Neural progenitor cell (in vitro differentiated cells): ENCODE results near the gene SERPINE1. TPM values are rescaled to one million over a fixed set of nuclear protein-coding genes. Genes with fewer than 3 reads are reported as not detected.
A peak's percentile ranks its signal among the peaks of the same experiment; 100 is the strongest.
"Not testable (repeated sequence)": the region's sequence is repeated elsewhere in the genome, so short reads cannot be mapped to it uniquely, and the experiment has no call there.

Experiments
- DNase-seq: peaks from one replicate; pipeline ENCODE4 v3.0.0-alpha.2; 2016; ENCODE audit warnings: low spot score
- H2AFZ ChIP-seq: fragments of 200-600 bp; sonication (generic); replicated peaks from 2 replicates; pipeline ENCODE4 v1.6.1; 2016; ENCODE audit warnings: antibody characterized with exemption
- H3F3A ChIP-seq: fragments of 200-600 bp; sonication (generic); 2 replicates; pipeline ENCODE4 v1.6.1; 2016; ENCODE audit warnings: antibody characterized with exemption, low read depth
- H3K27ac ChIP-seq: fragments of 200-600 bp; sonication (generic); 2 replicates; pipeline ENCODE4 v1.5.1; 2016; ENCODE audit warnings: mild to moderate bottlenecking
- H3K27me3 ChIP-seq: fragments of 200-600 bp; sonication (generic); 2 replicates; pipeline ENCODE4 v1.6.1; 2016; ENCODE audit warnings: mild to moderate bottlenecking, moderate library complexity
- H3K36me3 ChIP-seq: fragments of 200-600 bp; sonication (generic); 2 replicates; pipeline ENCODE4 v1.5.1; 2016
- H3K4me1 ChIP-seq: fragments of 200-600 bp; sonication (generic); 2 replicates; pipeline ENCODE4 v1.6.1; 2016; ENCODE audit warnings: mixed run types
- H3K4me2 ChIP-seq: fragments of 200-600 bp; sonication (generic); 2 replicates; pipeline ENCODE4 v1.6.1; 2016
- H3K4me3 ChIP-seq: fragments of 200-600 bp; sonication (generic); 2 replicates; pipeline ENCODE4 v1.5.1; 2016
- H3K79me2 ChIP-seq: fragments of 200-600 bp; sonication (generic); 2 replicates; pipeline ENCODE4 v1.6.1; 2016; ENCODE audit warnings: low read depth
- H3K9ac ChIP-seq: fragments of 200-600 bp; sonication (generic); 2 replicates; pipeline ENCODE4 v1.6.1; 2016
- H3K9me3 ChIP-seq: fragments of 200-600 bp; sonication (generic); 2 replicates; pipeline ENCODE4 v1.5.1; 2016; ENCODE audit warnings: low read depth
- H4K20me1 ChIP-seq: fragments of 200-600 bp; sonication (generic); 2 replicates; pipeline ENCODE4 v1.6.1; 2016; ENCODE audit warnings: low read depth
- H3K27ac Mint-ChIP-seq: 3 replicates; pipeline ENCODE4 v1.8.0; 2021; ENCODE audit warnings: mixed read lengths
- H3K27me3 Mint-ChIP-seq: 2 replicates; pipeline ENCODE4 v1.8.0; 2022; ENCODE audit warnings: low read depth, mild to moderate bottlenecking, inconsistent platforms, moderate library complexity, mixed read lengths; ENCODE audit not compliant: insufficient read depth
- H3K36me3 Mint-ChIP-seq: 3 replicates; pipeline ENCODE4 v1.8.0; 2021; ENCODE audit warnings: mixed read lengths
- H3K4me1 Mint-ChIP-seq: 3 replicates; pipeline ENCODE4 v1.8.0; 2021; ENCODE audit warnings: mixed read lengths
- H3K4me3 Mint-ChIP-seq: 3 replicates; pipeline ENCODE4 v1.8.0; 2021; ENCODE audit warnings: mild to moderate bottlenecking, moderate library complexity, mixed read lengths
- H3K9me3 Mint-ChIP-seq: 3 replicates; pipeline ENCODE4 v1.8.0; 2020; ENCODE audit warnings: mixed read lengths
- EZH2 ChIP-seq: fragments of 200-600 bp; sonication (generic); IDR thresholded peaks from 2 replicates; pipeline ENCODE4 v1.6.1; 2017; ENCODE audit warnings: antibody characterized with exemption, mild to moderate bottlenecking, moderate library complexity
- EZH2phosphoT487 ChIP-seq: fragments of 200-600 bp; sonication (generic); IDR thresholded peaks from 2 replicates; pipeline ENCODE4 v1.6.1; 2017; ENCODE audit warnings: antibody characterized with exemption
- total RNA-seq: library from RNA; depleted of rRNA; stranded (reverse); fragments of >200 nt; gene quantifications from 2 replicates; pipeline ENCODE4 v1.2.3, GENCODE V29; 2015; ENCODE audit warnings: low replicate concordance
- TF ChIP-seq, protein P1 (sequence below): fragments of 200-600 bp; sonication (generic); IDR thresholded peaks from 2 replicates; pipeline ENCODE4 v1.5.1; 2017; ENCODE audit warnings: antibody characterized with exemption, mild to moderate bottlenecking

The SERPINE1 gene
- total RNA-seq, 1 donor from 2014 or later, result not detected

DNA sequence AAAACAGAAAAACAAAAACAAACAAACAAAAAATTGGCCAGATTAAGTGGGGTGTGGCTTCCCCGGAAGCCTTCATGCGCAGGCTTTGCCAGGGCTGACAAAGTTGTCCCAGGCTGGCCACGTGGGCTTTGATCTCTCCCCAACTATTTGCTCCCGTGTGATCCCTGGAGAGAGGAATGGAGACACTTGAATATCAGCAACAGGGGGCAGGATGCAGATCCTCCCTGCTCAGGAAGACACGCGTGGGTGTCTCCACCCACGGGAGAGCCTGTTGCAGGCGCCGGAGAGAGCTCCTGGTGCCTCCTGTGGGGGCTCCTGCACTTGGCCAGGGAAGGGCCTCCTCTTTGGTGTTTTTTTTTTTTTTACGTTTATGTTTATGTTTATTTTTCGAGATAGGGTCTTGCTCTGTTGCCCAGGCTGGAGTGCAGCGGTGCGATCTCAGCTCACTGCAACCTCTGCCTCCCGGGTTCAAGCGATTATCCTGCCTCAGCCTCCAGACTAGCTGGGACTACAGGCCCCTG lies 22.7 kb upstream of the SERPINE1 start:
- Mint-ChIP-seq H3K4me3 (no peak overlapping the region), H3K4me1 (peaks cover 50% of the 10 kb centered on the region), H3K9me3 (no peaks in the 10 kb centered on the region), H3K27ac (peak overlapping the region; percentile 82), H3K27me3 (peaks cover 14% of the 10 kb centered on the region), H3K36me3 (no peaks in the 10 kb centered on the region)
- Histone ChIP-seq H3K27ac (no peak overlapping the region), H3K9me3 (no peaks in the 10 kb centered on the region), H3K4me2 (no peak overlapping the region), H2AFZ (no peak overlapping the region), H3K36me3 (no peaks in the 10 kb centered on the region), H4K20me1 (no peaks in the 10 kb centered on the region), H3K27me3 (no peaks in the 10 kb centered on the region), H3K79me2 (no peaks in the 10 kb centered on the region), H3K4me3 (no peak overlapping the region), H3F3A (peaks cover 9% of the 10 kb centered on the region), H3K4me1 (peaks cover 10% of the 10 kb centered on the region), H3K9ac (no peak overlapping the region)
- no peak for TF ChIP-seq EZH2phosphoT487
- TF ChIP-seq, protein P1, sequence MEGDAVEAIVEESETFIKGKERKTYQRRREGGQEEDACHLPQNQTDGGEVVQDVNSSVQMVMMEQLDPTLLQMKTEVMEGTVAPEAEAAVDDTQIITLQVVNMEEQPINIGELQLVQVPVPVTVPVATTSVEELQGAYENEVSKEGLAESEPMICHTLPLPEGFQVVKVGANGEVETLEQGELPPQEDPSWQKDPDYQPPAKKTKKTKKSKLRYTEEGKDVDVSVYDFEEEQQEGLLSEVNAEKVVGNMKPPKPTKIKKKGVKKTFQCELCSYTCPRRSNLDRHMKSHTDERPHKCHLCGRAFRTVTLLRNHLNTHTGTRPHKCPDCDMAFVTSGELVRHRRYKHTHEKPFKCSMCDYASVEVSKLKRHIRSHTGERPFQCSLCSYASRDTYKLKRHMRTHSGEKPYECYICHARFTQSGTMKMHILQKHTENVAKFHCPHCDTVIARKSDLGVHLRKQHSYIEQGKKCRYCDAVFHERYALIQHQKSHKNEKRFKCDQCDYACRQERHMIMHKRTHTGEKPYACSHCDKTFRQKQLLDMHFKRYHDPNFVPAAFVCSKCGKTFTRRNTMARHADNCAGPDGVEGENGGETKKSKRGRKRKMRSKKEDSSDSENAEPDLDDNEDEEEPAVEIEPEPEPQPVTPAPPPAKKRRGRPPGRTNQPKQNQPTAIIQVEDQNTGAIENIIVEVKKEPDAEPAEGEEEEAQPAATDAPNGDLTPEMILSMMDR, result no peak
- TF ChIP-seq EZH2, result no peak
- no peak for DNase-seq

DNA sequence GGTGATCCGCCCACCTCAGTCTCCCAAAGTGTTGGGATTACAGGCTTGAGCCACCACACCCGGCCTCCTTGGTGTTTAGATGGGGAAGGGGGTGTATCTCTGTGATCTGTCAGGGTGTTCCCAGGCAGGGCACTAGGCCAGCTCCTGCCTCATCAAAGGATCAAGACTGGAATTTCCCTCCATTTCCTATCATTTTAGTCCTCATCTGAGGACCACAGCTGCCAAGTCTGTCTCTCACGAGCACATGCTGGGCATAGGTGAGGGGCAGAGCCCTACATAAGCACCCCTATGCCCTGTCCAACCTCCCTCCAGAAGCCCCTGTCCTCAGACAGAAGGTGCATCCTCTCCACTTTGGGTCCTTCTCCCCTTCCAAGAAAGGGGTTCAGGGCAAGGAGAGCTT lies 22.1 kb upstream of the SERPINE1 start:
- H3K4me2 ChIP-seq, result no peak overlapping the region
- no peaks in the 10 kb centered on the region for H3K9me3 ChIP-seq
- no peaks in the 10 kb centered on the region for H3K27me3 ChIP-seq
- Mint-ChIP-seq H3K4me3 (no peak overlapping the region), H3K36me3 (no peaks in the 10 kb centered on the region), H3K4me1 (peaks cover 48% of the 10 kb centered on the region), H3K27me3 (peaks cover 14% of the 10 kb centered on the region), H3K27ac (peak overlapping the region; percentile 85), H3K9me3 (no peaks in the 10 kb centered on the region)
- DNase-seq, result no peak
- no peak overlapping the region for H3K27ac ChIP-seq
- no peak overlapping the region for H3K9ac ChIP-seq
- TF ChIP-seq EZH2phosphoT487 (no peak), EZH2 (no peak)
- TF ChIP-seq, protein P1, result no peak
- H3K36me3 ChIP-seq, result no peaks in the 10 kb centered on the region
- H2AFZ ChIP-seq, result no peak overlapping the region
- no peak overlapping the region for H3K4me3 ChIP-seq
- H4K20me1 ChIP-seq, result no peaks in the 10 kb centered on the region
- peaks cover 4% of the 10 kb centered on the region for H3F3A ChIP-seq
- H3K79me2 ChIP-seq, result no peaks in the 10 kb centered on the region
- peaks cover 10% of the 10 kb centered on the region for H3K4me1 ChIP-seq

DNA sequence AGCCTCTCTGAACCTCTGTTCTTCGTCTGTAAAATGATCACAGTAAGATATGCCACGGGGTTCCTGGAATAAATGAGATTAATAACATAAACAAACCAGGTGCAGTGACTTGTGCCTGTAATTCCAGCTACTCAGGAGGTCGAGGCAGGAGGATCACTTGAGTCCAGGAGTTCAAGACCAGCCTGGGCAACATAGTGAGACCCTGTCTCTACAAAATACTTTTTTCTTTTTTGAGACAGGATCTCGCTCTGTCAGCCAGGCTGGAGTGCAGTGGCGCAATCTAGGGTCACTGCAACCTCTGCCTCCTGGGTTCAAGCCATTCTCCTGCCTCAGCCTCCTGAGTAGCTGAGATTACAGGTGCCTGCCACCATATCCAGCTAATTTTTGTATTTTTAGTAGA lies 21.7 kb upstream of the SERPINE1 start:
- H3K9me3 Mint-ChIP-seq, H3K4me1 ChIP-seq, H3K36me3 Mint-ChIP-seq, H3K4me3 Mint-ChIP-seq, H3F3A ChIP-seq, H3K36me3 ChIP-seq, H3K9me3 ChIP-seq, H3K79me2 ChIP-seq, DNase-seq, H3K4me2 ChIP-seq, H2AFZ ChIP-seq, H3K4me3 ChIP-seq, H3K9ac ChIP-seq, H3K27ac ChIP-seq, H4K20me1 ChIP-seq, H3K27me3 ChIP-seq: not testable (repeated sequence)
- Mint-ChIP-seq H3K4me1 (peaks cover 43% of the 10 kb centered on the region), H3K27me3 (peaks cover 14% of the 10 kb centered on the region), H3K27ac (peak overlapping the region; percentile 85)

DNA sequence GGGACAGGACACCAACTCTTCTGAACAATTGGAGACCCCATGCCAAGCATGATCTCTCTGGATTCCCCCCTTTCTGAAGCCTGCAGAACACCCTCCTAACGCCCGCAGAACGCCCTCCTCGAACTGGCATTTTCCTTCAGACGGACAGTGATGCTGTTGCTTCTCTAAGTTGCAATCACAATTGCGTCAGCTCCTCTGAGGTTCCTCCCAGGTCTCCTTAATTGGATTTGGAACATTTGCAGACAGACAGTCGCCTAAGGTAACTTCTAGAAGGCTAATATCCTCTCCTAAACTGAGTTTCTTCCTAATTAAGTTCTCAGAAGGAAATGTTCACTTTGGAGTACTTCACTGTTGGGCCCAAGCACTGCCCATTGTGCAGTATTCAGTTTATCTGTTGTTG lies 20.5 kb upstream of the SERPINE1 start:
- Histone ChIP-seq H3K9ac (no peak overlapping the region), H3K36me3 (no peaks in the 10 kb centered on the region), H3K4me2 (no peak overlapping the region), H3F3A (no peaks in the 10 kb centered on the region), H3K79me2 (no peaks in the 10 kb centered on the region), H3K27me3 (no peaks in the 10 kb centered on the region), H3K4me3 (no peak overlapping the region), H3K27ac (no peak overlapping the region), H4K20me1 (no peaks in the 10 kb centered on the region), H3K9me3 (no peaks in the 10 kb centered on the region), H2AFZ (no peak overlapping the region), H3K4me1 (peaks cover 3% of the 10 kb centered on the region)
- no peak for DNase-seq
- peaks cover 11% of the 10 kb centered on the region for H3K27me3 Mint-ChIP-seq
- H3K9me3 Mint-ChIP-seq, result no peaks in the 10 kb centered on the region
- H3K27ac Mint-ChIP-seq, result no peak overlapping the region
- peaks cover 34% of the 10 kb centered on the region for H3K4me1 Mint-ChIP-seq
- TF ChIP-seq EZH2 (no peak), EZH2phosphoT487 (no peak)
- TF ChIP-seq, protein P1, result no peak
- H3K36me3 Mint-ChIP-seq, result no peaks in the 10 kb centered on the region
- H3K4me3 Mint-ChIP-seq, result peak overlapping the region; percentile 22
